MCF 10A (cell line): ENCODE data around the gene MVB12A. TPM values are rescaled to one million over a fixed set of nuclear protein-coding genes. Genes with fewer than 3 reads are reported as not detected.
A peak's percentile ranks its signal among the peaks of the same experiment; 100 is the strongest.

Experiments
- BruUV-seq: library from RNA; stranded (reverse); fragments of 400-500 nt; replicated peaks from 2 replicates; lab custom pipeline; 2021; lab: Mats Ljungman, UMichigan
- CTCF ChIA-PET: fragments of 300-600 bp; sonication (Branson Sonifier 250); formaldehyde crosslinking; extraction: SDS; loops from one replicate; lab custom pipeline; 2021; ENCODE audit warnings: antibody characterized with exemption, inconsistent platforms; lab: Yijun Ruan, JAX
- POLR2A ChIA-PET: fragments of 300-600, 350-650 bp; sonication (Branson Sonifier 250); formaldehyde crosslinking; extraction: SDS; loops from one replicate; lab custom pipeline; 2020; ENCODE audit warnings: antibody characterized with exemption, inconsistent platforms; lab: Yijun Ruan, JAX
- DNase-seq: peaks from one replicate; pipeline ENCODE4 v3.0.0-alpha.2; 2018; ENCODE audit not compliant: unreplicated experiment
- H3K27ac Mint-ChIP-seq: one replicate; pipeline ENCODE4 v1.8.0; 2022; ENCODE audit warnings: mild to moderate bottlenecking, low read depth, mixed read lengths; ENCODE audit not compliant: unreplicated experiment
- H3K27me3 Mint-ChIP-seq: one replicate; pipeline ENCODE4 v1.8.0; 2022; ENCODE audit warnings: mixed read lengths; ENCODE audit not compliant: insufficient read depth, unreplicated experiment
- H3K36me3 Mint-ChIP-seq: one replicate; pipeline ENCODE4 v1.8.0; 2022; ENCODE audit warnings: mild to moderate bottlenecking, moderate library complexity, mixed read lengths; ENCODE audit not compliant: insufficient read depth, unreplicated experiment
- H3K4me1 Mint-ChIP-seq: one replicate; pipeline ENCODE4 v1.8.0; 2022; ENCODE audit warnings: mixed read lengths; ENCODE audit not compliant: insufficient read depth, unreplicated experiment
- H3K4me3 Mint-ChIP-seq: one replicate; pipeline ENCODE4 v1.8.0; 2022; ENCODE audit warnings: mild to moderate bottlenecking, moderate library complexity, mixed read lengths; ENCODE audit not compliant: unreplicated experiment
- H3K9me3 Mint-ChIP-seq: one replicate; pipeline ENCODE4 v1.8.0; 2022; ENCODE audit warnings: mixed read lengths; ENCODE audit not compliant: unreplicated experiment
- CTCF ChIP-seq: fragments of 200-600 bp; IDR thresholded peaks from one replicate; pipeline ENCODE4 v1.8.0; 2022; ENCODE audit warnings: antibody characterized with exemption, mild to moderate bottlenecking; ENCODE audit not compliant: unreplicated experiment
- intact Hi-C: fragments of 100-400 bp; cut with micrococcal nuclease; formaldehyde crosslinking; loops from 2 replicates; pipeline ENCODE4 v1.14.1; 2022
- total RNA-seq: library from RNA; stranded (reverse); gene quantifications from 2 replicates; pipeline ENCODE4 v1.2.3, GENCODE V29; 2022

MVB12A gene
- total RNA-seq, 1 experiment from 2014 or later: 51.1 TPM

DNA sequence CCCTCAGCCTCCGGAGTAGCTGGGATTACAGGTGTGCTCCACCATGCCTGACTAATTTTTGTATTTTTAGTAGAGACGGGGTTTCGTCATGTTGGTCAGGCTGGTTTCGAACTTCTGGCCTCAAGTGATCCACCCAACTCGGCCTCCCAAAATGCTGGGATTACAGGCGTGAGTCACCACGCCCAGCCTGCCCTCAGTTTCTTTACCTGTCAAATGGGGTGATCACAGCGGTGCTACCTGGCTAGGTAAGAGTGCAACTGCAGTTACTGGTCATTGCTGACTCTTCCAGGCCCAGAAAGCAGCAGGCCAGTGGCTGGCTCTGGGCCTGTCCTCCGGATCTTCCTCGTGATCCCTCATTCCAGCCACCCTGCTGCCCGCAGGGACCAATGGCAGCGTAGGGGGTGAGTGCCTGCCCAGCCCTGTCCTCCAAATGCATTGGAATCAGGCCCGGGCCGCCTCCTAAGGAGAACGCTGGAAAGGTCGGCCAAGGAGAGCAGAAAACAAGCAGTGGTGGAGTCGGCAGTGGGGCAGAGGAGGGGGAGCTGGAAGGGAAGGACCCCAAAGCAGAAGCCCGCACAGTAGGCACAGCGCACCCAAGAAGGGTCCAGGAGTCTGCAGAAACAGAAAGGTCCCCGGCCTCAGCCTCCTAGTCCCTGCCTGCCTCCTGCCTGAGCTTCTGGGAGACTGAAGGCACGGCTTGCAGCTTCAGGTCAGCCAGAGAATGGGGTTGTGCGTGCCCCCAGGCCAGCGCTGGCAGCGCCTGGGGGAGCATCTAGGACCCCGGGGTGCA, 48.6 kb downstream of the MVB12A start:
- no peak for TF ChIP-seq CTCF
- ChIA-PET POLR2A (interaction anchor here (0.7 to 1.9 kb wide), 9 partner anchors 11 to 659 kb away, joined by 3 to 8 read pairs (median 3); partner anchors contain the start of genes CCDC124, MVB12A and PGLS), CTCF (interaction anchor here (0.6 to 1.4 kb wide), 8 partner anchors 28 to 131 kb away, joined by 3 to 4 read pairs (median 4); partner anchors contain the start of genes GTPBP3 and PGLS)
- H3K4me3 Mint-ChIP-seq: peak overlapping the region; percentile 91
- peaks cover 39% of the 10 kb centered on the region for H3K4me1 Mint-ChIP-seq
- DNase-seq: no peak
- peak overlapping the region; percentile 97 for H3K27ac Mint-ChIP-seq
- intact Hi-C loops: loop anchor here (5.0 to 10.0 kb wide), 3 partner anchors 299 to 404 kb away; partner anchors contain the start of gene RPL18A
- BruUV-seq: no TSS peak
- H3K36me3 Mint-ChIP-seq: no peaks in the 10 kb centered on the region
- no peaks in the 10 kb centered on the region for H3K27me3 Mint-ChIP-seq
- H3K9me3 Mint-ChIP-seq: no peaks in the 10 kb centered on the region

DNA sequence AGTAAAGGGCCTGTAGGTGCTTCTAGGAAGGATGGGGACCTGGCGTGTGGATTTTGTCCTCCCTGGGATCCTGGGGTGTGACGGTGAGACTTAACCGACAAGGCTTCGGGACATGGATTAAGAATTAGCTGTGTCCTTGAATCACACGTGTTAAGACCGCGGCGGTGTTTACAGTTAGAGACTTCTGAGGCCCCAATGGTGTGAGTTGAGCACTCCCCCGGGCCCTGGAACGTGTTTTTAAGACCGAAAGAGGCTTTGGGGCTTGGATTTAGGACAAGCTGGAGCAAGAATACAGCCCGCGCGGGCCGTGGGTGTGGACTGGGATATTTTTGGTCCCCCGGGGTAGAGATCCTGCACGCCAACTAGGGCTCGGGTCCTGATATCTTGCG, 49.2 kb downstream of the MVB12A start:
- H3K4me1 Mint-ChIP-seq: peaks cover 39% of the 10 kb centered on the region
- H3K36me3 Mint-ChIP-seq: no peaks in the 10 kb centered on the region
- peak overlapping the region; percentile 97 for H3K27ac Mint-ChIP-seq
- no peaks in the 10 kb centered on the region for H3K27me3 Mint-ChIP-seq
- no peak for DNase-seq
- H3K9me3 Mint-ChIP-seq: no peaks in the 10 kb centered on the region
- ChIA-PET CTCF (interaction anchor here (0.6 to 0.8 kb wide), 6 partner anchors 28 to 132 kb away, joined by 3 to 4 read pairs (median 4); partner anchors contain the start of genes GTPBP3 and PGLS), POLR2A (interaction anchor here (0.6 to 1.9 kb wide), 8 partner anchors 10 to 658 kb away, joined by 3 to 8 read pairs (median 4); partner anchors contain the start of genes CCDC124 and MVB12A)
- H3K4me3 Mint-ChIP-seq: peak overlapping the region; percentile 91
- TSS peak; percentile 51 for BruUV-seq
- intact Hi-C loops: loop anchor here (5.0 to 10.0 kb wide), 3 partner anchors 298 to 404 kb away; partner anchors contain the start of gene RPL18A
- TF ChIP-seq CTCF: no peak

DNA sequence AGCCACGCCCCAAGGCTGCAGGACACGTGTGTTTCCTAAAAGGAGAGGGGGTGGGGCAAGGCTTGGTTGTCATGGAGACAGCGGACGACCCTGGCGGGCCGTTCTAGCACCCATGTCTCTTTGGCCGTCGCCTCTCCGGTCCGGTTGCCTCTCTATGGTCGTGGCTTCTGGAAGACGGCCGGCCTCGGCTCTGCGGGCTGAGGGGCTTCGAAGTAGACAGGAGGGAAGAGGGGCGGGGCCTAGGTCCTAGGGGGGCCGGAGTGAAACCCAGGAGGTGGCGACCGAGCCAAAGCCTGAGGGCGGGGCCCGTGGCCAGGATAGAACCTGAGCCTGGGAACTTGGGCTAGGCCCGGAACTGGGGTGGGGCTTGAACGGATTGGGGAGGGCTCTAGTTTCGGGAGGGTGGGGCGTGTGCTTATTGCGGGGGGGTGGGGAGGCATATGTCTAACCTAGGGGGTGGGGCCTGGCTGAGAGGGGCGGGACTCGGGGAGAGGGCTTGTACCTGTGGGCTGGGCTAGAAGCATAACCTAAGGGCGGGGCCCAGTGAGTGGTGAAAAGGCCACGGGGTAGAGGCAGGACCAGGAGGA, 49.7 kb downstream of the MVB12A start:
- intact Hi-C loops: loop anchor here (5.0 to 10.0 kb wide), 3 partner anchors 298 to 405 kb away; partner anchors contain the start of gene RPL18A
- Mint-ChIP-seq H3K4me1 (peaks cover 39% of the 10 kb centered on the region), H3K4me3 (peak overlapping the region; percentile 91), H3K36me3 (no peaks in the 10 kb centered on the region), H3K27ac (peak overlapping the region; percentile 97), H3K27me3 (no peaks in the 10 kb centered on the region), H3K9me3 (no peaks in the 10 kb centered on the region)
- peak; percentile 99 for DNase-seq
- no TSS peak for BruUV-seq
- ChIA-PET CTCF (interaction anchor here (0.6 to 0.8 kb wide), 2 partner anchors 42 to 48 kb away, joined by 3 to 4 read pairs; partner anchors contain the start of gene PGLS), POLR2A (interaction anchor here (0.6 to 1.9 kb wide), 7 partner anchors 19 to 658 kb away, joined by 3 to 8 read pairs (median 3); partner anchors contain the start of genes CCDC124 and MVB12A)
- no peak for TF ChIP-seq CTCF
